Upper lobe of left lung (tissue), 4 donors: ENCODE measurements around the gene EML4.

Experiments
- CTCF ChIP-seq, 6 experiments: fragments of 450-650 bp in 4 of 6; fragments of 200-600 bp in 2 of 6; sonication (generic) in 2 of 6; IDR thresholded peaks; one replicate each; pipeline ENCODE4 v1.5.1; 2016 to 2019; ENCODE audit warnings: antibody characterized with exemption in 6 of 6
- EP300 ChIP-seq, 4 donors: sonication (generic); formaldehyde crosslinking; IDR thresholded peaks; one replicate each; pipeline ENCODE4 v1.5.1; 2017; ENCODE audit warnings: antibody characterized with exemption in 4 of 4, control low read depth in 2 of 4
- POLR2AphosphoS5 ChIP-seq, 2 donors: sonication (generic); formaldehyde crosslinking; IDR thresholded peaks; one replicate each; pipeline ENCODE4 v1.5.1; 2017; ENCODE audit warnings: antibody characterized with exemption in 2 of 2

DNA sequence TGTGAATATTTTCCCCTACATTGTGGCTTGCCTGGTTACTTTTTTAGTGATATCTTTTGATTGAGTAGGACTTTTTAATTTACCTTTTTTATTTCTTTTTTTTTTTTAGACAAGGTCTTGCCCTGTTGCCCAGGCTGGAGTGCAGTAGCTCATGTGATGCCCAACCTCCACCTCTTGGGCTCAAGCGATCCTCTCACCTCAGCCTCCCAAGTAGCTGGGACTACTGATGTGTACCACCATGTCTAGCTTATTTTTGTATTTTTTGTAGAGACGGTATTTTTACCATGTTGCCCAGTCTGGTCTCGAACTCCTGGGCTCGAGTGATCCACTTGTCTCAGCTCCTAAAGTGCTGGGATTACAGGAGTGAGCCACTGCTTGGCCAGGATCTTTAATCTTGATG, 25.3 kb downstream of the EML4 start:
- TF ChIP-seq EP300 (IDR thresholded peaks at IDR 0.05) (no peak), POLR2AphosphoS5 (IDR thresholded peaks at IDR 0.05) (no peak), CTCF (IDR thresholded peaks at IDR 0.05) (no peak)
